Measurements from ENCODE around the gene KCNN4.
A peak's percentile ranks its signal among the peaks of the same experiment; 100 is the strongest.

Gene KCNN4

DNA sequence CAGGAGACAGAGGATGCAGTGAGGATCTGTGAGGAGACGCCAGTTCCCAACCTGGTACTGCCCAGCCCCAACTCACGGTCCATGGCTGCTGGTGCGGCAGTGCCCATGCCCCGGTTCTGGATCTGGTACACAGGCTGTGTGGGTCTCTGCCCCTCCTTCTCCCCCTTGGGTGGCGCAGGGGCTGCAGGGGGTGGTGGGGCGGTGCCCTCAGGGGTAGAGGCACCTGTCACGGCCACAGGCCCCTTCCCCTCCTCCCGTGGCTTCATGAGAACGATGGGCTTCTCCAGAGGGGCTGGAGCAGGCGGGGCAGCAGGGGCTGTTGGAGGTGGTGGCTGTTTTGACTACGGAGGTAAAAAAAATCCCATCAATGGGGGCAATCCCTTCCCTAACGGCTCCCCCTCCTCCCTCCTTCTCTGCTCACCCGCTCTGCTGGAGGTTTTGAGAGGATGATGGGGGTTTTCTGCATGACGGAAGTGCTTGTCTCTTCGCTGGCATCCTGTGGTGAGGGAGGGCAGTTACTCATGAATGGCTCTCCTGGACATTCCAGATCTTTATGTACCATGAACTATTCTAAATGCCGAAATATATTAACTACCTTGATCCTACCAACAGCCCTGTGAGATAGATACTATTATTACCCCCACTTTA is 33.1 kb downstream of the KCNN4 start:
- FAIRE-seq = no peak

DNA sequence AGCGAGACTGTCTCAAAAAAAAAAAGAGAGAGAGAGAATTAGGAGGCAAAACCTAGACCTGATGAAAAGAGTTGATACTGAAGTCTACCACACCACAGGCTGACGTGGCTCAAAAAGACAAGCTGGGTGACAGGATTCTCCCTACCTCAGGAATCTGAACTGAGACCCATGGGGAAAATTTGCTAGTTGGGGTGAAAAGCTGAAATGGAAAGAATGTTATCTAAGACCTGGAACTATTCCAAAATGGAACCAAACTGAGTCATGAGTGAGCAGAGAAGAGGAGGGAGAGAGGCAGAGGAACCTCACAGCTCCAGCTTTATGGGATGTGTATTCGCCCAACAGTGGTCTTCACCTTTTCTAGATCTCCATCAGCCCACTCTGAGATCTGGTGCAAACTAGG is 37.7 kb downstream of the KCNN4 start:
- no peak for FAIRE-seq

DNA sequence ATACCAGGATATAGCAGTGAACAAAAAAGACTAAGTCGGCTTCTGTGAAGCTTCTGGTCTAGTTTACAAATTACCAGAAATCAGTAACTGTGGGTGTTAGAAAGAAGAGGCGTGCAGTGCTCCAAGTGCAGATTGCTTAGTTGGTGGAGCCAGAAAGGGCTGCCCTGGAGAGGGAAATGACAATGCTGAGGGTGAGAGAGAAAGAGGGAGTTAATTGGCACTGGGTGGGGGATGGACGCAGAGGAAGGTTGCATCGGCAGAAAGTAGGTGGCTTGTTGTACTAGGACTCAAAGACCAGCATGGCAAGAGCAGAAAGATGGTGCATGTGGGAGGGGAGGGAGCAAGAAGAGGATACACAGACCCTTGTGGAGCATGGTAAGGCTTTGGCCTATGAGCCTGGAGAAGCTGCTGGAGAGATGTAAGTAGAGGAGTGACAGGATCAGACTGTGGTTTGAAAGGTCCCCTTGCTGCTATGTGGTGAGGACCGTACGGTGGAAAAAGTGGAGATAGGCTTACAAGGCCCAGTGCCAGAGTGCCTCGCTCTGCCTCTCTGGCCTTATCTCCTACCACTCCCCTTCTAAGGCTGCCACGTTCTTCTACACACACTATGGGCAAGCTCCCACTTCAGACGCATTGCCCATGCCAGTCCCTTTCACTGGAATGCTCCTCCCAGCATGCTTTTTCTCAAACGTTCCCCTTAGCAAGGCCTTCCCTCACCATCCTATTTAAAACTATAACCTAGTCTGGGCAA is 39.5 kb downstream of the KCNN4 start:
- FAIRE-seq = no peak

DNA sequence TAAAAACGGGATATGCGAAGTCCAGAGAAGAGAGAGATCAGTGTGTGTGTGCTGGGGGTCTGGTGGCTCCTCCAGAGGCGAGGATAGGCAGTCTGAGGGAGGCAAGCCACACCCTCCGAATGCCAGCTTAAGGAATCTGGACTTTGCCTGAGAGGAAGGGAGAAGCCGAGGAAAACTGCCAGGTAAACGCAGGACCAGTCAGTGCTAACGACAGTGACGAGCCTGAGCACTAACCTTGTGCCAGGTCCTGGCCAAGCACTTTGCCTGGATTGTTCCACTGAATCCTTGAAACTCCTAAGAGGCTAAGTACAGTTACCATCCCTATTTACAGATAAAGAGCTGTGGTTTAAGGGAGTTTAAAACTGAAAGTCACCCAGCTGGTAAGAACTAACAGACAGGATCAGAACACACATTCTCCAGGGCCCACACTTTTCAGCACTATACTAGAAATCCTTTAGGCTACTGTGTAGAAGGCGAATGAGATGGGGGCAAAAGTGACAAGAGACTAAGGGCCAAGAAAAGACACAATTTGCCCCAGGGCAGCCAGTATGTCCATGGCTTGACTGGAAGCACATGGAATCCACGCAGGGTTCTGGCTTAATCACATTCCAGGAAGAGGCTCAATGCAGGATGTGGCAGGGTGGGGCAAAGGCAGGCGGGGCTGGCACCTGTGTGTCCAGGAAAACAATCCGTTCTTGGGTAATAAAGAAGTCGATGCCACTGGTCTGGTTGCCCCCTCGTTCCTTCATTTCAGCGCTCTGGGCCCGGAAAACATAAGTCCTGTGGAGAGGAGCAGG is 41.1 kb downstream of the KCNN4 start:
- FAIRE-seq = no peak

DNA sequence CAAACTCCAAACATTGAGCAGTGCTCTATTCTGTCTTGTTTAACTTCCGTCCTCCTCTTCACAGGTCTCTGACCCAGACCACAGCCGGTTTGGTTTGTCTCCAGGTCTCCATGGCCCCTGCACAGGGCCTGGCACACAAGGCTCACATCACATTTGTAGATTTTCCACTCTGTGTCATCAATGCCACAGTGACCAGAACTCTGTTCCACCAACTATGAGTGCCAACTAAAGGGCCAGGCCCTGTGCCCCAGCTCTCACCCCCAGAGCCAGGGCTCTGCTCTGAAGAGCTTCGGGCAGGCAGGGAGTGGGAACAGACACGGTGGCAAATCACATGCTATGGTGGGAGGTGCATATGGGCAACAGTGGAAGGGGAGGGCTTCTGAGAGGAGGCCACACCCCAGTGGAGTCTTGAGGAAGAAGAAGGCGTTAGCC is 42.0 kb downstream of the KCNN4 start:
- no peak for FAIRE-seq

DNA sequence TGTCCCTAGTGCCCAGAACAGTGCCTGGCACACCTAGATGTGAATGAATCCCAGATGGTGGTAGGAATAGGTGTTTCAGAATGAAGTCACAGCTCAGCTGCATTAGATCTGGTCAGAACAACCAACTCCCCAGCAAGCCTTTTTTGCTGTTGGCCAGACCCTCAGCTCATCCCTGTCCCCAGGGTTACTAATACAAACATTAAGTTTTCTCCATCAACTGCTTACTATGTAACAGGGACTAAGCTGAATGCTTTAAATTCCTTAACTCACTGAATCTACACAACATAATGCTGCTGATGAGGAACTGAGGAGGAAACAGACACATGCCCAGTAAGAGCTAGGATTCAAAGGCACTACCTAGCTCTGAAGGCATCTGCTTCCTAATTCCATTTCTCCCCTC is 44.8 kb downstream of the KCNN4 start:
- no peak for FAIRE-seq

DNA sequence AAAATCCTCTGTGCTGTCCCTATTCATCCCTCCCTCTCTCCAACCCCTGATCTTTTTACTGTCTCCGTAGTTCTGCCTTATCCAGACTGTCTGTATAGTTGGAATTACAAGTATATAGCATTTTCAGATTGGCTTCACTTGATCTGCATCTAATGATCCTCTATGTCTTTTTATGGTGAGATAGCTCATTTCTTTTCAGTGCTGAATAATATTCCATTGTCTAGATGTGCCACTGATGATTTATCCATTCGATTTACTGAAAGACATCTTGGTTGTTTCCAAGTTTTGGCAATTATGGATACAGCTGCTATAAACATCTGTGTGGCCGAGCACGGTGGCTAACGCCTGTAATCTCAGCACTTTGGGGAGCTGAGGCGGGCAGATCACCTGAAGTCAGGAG is 45.8 kb downstream of the KCNN4 start:
- FAIRE-seq = no peak

DNA sequence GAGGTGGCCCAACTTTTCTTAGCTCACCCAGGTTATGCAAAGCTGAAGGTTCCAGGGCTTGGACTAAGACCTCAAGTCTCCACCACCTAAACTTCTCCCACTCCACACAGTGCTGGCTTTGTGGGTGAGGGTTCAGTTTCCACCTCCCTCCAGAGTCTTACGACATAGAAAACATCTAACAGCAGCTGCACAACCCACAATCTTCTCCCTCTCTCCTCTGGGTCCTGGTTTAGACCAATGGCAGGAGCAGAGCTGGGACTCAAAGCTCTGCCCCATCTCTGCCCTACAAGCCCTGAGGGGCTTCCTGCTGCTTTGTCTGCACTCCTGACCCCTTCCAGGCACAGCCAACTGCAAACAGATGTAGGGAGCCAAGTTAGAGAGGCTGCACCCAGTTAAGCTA is 48.9 kb downstream of the KCNN4 start:
- no peak for FAIRE-seq

DNA sequence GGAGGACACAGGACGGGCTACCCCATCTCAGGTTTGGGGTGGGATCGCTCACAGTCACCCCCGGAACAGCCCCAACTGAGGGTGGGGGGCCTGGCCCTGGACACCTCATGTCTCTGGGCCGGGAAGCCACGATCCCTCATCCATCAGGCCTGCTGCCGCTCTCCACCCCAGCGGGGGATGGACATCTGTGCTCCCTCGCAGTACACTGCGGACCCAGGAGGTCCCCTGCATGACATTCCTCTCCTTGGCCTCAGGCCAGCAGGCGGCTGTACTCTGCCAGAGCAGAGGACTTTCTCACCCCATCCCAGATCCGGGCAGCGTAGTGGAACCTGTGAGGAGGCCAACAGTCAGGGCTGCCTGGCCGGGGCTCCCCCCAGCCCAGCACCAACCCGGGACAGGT is 49.4 kb downstream of the KCNN4 start:
- no peak for FAIRE-seq

DNA sequence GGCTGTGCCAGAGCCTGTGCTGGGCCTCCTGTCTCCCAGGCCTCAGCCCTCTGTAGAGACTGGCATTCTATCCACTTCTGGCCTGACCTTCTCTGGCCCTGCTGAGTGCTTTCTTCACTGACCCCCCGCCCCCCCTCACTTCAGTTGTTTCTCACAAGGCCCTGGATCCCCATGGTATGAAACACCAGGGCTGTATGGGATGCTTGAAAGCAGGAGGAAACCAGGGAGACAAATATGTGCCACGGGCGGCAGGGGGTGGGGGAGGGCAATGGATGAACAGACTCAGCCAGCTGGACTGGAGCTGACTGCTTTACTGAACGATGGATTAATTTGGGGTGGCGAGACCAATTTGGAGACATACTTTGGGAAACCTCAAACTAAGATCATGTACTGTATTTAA is 50.9 kb downstream of the KCNN4 start:
- FAIRE-seq = no peak

DNA sequence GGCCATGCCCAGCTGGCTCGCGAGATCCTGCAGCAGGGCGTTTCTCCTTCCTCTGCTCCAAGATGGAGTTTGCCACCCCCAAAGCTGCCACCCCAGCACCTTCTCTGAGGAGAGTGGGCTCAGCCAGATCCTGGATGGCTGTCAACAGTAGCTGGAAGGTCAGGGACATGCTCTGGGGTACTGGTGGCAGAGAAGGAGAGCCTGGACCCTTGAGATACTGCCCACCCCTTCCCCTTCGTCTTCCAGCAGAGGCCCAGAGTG is 53.2 kb downstream of the KCNN4 start:
- no peak for FAIRE-seq

DNA sequence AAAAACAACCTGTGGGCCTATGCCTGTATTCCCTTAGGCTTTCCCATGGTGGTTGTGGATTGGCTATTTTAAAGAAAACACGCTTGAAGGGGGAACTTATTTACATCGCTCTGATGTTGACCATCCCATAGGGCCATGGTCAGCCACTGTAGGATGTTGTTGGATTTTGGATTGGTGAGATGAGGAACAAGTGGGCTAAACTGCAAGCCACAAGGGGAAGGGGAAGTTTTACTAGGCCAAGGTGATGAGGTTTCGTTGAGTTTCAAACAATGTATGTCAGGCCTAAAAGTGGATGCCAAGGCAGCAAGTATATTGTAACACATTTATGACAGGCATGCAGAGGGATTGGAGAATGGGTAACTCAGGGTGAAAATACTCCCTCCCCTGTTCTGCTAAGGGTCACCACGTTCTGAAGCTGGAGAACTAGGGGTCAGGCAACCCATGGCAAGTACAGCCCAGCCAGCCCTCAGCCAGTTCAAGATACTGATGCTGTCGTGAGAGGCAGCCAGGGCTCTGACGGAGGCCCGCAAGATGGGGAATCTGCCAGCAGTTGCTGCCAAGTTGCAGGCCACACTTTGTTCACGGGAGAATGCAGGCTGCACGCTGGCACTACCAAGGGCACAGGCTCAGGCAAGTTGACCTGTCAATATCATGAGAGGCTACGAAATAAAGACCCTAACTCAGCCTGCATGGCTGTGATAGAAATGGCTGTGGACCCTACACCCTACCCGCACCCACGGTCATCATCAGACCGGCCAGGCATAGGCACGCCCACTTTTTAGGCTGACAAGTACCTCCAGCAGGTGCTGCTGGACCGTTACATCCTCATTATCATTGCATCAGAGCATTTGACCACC is 53.8 kb downstream of the KCNN4 start:
- no peak for FAIRE-seq

DNA sequence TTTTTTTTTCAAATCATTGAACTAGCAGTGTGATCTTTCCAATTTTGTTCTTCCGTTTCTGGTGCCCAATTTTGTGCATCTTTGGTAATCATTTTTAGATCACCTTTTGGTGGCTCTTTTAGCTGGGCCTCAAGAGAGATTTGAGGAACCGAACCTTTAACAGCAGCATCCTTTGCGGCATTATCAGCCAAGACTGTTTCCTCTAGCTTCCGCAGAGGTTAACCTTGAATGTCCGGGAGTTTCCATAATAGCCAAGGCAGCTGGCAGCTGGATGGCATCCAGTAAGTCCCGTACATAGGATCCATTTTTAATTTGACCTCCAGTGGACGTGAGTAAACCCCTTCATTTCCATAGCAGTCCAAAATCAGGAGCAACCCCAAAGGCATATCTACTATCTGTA is 55.3 kb downstream of the KCNN4 start:
- FAIRE-seq = no peak

DNA sequence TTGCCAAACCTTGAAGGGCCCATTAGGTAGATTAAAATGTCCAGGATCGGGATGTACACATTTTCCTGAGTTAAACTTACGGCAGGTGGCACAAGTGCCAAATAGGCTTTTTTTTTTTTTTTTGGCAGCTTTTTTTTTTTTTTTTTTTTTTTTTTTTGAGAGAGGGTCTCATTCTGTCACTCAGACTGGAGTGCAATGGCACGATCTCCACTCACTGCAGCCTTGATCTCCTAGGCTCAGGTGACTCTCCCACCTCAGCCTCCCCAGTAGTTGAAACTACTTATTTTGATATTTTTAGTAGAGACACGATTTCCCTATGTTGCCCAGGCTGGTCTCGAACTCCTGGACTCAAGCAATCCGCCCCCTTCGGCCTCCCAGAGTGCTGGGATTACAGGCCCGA is 55.9 kb downstream of the KCNN4 start:
- no peak for FAIRE-seq

DNA sequence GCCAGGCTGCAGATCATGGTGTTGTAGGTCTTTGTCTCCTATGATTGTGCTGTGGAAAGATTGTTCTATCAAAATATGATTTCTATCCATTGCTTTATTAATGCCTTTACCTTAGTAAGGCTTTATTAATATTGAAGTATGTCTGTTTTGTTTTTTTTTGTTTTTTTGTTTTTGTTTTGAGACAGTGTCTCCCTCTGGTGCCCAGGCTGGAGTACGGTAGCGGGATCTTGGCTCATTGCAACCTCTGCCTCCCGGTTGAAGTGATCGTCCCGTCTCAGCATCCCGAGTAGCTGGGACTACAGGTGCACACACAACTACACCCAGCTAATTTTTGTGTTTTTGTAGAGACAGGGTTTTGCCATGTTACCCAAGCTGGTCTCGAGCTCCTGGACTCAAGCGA is 57.2 kb downstream of the KCNN4 start:
- FAIRE-seq = peak; percentile 17

DNA sequence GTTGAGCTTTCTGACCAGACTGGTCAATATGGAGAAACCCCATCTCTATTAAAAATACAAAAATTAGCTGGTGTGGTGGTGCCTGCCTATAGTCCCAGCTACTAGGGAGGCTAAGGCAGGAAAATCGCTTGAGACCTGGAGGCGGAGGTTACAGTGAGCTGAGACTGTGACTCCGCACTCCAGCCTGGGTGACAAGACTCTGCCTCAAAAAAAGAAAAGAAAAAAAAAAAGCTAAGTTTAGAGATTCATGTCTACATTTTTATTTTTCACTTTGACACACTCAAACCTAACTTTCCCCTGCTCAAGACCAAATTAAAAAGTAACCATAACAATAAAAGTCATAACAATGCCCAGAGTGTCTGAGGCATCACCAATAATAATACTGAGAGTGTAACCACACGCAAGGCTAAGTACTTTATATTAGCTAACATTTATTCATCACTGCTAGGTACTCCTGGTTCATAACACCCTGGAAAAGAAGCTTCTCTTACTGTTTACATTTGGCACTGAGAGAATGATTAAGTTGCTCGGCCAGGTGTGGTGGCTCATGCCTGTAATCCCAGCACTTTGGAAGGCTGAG is 59.2 kb downstream of the KCNN4 start:
- no peak for FAIRE-seq

DNA sequence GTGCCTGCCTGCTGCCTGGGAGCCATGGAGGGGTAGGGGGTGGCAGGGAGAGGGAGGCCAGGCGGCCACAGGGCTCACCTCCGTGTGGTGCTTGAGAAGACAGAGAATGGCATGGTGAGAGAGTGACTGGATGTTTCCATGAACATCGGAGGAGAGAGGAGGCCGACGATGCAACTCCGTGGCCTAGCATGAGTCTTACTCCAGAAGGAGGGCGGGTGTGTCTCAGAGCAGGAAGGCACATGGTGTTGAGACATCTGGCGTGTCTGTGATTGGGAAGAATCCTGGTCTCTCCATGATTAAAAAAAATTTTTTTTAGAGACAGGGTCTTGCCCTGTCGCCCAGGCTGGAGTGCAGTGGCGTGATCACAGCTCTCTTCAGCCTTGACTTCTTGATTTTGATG is 59.8 kb downstream of the KCNN4 start:
- FAIRE-seq = no peak

DNA sequence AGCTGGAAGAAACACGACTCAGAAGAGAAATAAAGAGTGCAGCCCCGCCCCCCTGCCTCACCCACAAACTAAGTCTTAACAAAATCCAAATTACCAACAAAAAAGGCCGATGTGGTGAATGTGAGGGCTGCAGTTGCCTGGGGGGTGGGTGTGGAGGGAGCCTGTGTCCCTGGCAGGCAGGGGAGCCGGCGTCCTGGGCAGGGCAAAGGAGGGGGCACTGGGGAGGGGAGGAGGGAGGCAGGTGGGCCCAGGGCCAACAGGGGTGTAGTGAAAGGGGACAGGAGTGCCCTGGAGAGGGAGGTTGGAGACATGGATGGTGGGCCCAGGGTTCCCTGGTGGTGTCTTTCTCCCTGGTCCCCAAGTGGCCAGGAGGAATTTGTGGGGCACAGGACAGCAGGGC is 60.9 kb downstream of the KCNN4 start:
- FAIRE-seq = no peak

DNA sequence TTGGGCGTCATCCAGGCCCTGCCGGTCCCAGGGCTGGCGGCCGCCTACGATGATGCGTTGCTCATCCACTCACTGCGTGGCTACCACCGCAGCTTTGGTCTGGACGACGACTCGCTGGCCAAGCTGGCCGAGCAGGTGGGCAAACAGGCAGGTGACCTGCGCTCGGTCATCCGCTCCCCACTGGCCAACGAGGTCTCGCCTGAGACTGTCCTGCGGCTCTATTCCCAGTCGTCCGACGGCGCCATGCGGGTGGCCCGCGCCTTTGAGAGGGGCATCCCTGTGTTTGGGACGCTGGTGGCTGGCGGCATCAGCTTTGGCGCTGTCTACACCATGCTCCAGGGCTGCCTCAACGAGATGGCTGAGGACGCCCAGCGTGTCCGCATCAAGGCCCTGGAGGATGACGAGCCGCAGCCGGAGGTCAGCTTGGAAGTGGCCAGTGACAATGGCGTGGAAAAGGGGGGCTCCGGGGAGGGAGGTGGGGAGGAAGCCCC is 61.4 kb downstream of the KCNN4 start:
- FAIRE-seq = no peak

DNA sequence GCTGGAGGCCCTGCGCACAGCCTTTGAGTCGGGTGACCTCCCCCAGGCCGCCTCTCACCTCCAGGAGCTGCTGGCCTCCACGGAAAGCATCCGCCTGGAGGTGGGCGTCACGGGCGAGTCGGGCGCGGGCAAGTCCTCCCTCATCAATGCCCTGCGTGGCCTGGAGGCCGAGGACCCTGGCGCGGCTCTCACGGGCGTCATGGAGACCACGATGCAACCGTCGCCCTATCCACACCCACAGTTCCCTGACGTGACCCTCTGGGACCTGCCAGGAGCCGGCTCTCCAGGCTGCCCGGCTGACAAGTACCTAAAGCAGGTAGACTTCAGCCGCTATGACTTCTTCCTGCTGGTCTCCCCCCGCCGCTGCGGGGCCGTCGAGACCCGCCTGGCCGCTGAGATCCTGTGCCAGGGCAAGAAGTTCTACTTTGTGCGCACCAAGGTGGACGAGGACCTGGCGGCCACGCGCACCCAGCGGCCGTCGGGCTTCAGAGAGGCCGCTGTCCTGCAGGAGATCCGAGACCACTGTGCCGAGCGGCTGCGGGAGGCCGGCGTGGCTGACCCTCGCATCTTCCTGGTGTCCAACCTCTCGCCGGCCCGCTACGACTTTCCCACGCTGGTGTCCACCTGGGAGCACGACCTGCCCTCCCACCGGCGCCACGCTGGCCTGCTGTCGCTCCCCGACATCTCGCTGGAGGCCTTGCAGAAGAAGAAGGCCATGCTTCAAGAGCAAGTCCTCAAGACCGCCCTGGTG is 62.0 kb downstream of the KCNN4 start:
- FAIRE-seq = no peak

Data from G401.6 (cell line).